BJ (cell line): ENCODE data around the gene SCN3A. TPM values are rescaled to one million over a fixed set of nuclear protein-coding genes. Genes with fewer than 3 reads are reported as not detected.

ENCODE experiments used
- CTCF ChIA-PET: fragments of 350-600 bp; formaldehyde crosslinking; extraction: SDS; loops from one replicate; lab custom pipeline; 2021; ENCODE audit warnings: antibody characterized with exemption, inconsistent platforms; lab: Yijun Ruan, JAX
- POLR2A ChIA-PET: fragments of 300-600 bp; sonication (Branson Sonifier 250); formaldehyde crosslinking; extraction: SDS; loops from one replicate; lab custom pipeline; 2021; ENCODE audit warnings: antibody characterized with exemption; lab: Charles Lee
- DNase-seq: peaks from one replicate; pipeline ENCODE4 v3.0.0-alpha.2; 2011; ENCODE audit warnings: low read depth
- H3K27me3 ChIP-seq: 2 replicates; pipeline ENCODE4 v1.6.0; 2011; ENCODE audit warnings: low read length; ENCODE audit not compliant: control insufficient read depth, insufficient read depth
- H3K36me3 ChIP-seq: 2 replicates; pipeline ENCODE4 v1.5.1; 2011; ENCODE audit warnings: low read length; ENCODE audit not compliant: control insufficient read depth, insufficient read depth
- H3K4me3 ChIP-seq: 2 replicates; pipeline ENCODE4 v1.5.1; 2011; ENCODE audit warnings: low read depth, mild to moderate bottlenecking, control low read depth, low read length
- polyA minus RNA-seq: library from RNA; depleted of rRNA, polyadenylated mRNA; stranded (reverse); fragments of >200 nt; gene quantifications from 2 replicates; pipeline ENCODE4 v1.2.3, GENCODE V29; 2011; rRNA and poly(A)+ RNA removed
- polyA plus RNA-seq: library from polyadenylated mRNA; depleted of rRNA; stranded (reverse); fragments of >200 nt; gene quantifications from 2 replicates; pipeline ENCODE4 v1.2.3, GENCODE V29; 2011; rRNA removed
- TF ChIP-seq, protein P1 (sequence below): IDR thresholded peaks from 2 replicates; pipeline ENCODE4 v1.5.1; 2011; ENCODE audit warnings: low read depth, mild to moderate bottlenecking, control low read depth, inconsistent platforms, low read length, moderate library complexity; ENCODE audit not compliant: insufficient read depth

SCN3A gene
- 0.78 and 1.2 TPM in 2 replicates for polyA plus RNA-seq
- 0.76 and 1.0 TPM in 2 replicates for polyA minus RNA-seq

DNA sequence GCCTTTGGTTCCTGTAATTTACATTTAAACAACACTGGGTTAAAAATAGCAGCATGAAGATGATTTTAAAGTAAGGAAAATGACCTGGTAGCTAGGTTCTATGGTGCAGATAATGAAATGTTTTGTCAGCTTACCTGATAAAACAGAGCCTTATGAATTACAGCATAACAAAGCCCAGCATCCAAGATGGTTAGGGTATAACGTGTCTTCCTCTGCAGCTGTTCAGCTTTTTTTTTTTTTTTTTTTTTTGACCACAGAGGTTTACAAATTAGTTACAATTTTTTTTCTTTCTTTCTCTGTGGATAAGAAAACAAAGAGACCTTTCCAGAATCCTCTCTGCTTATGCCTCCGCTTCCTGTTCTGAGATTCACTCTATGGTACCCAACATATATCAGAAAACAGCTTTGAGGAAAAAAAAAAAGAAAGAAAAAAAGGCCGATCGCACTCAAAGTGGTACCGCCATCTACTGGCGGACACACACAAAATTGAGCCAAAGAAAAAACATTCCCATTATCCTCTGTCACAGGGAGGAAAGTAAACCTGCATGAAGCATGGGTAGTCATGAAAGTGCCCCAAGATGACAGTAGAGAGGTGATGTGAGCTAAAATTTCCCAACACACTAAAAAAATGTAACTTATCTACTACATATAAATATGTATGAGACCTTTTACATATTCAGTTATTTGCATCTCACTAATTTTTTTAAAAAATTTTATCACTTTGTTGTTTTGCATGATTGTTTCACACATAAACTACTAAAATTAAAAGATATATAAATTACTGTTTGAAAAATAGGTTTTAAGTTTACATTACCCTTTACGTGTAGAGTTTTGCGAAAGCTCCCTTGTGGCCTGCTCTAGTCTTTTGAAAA, at the start of gene SCN3A:
TSS of gene SCN3A (minus strand) at position 362 of the 871 bp plus-strand sequence. CDS start 27,656 bp downstream, outside the sequence.
- no peak within 1 kb of the TSS for H3K4me3 ChIP-seq
- H3K27me3 ChIP-seq = no peaks in the 10 kb centered on the region
- DNase-seq = peak; percentile 7
- ChIA-PET POLR2A (interaction anchor here (0.6 kb wide), 1 partner anchor 189 kb away, joined by 5 read pairs; no protein-coding TSS in a partner anchor), CTCF (interaction anchor here (0.8 to 4.4 kb wide), 18 partner anchors 11 to 644 kb away, joined by 3 to 28 read pairs (median 4); no protein-coding TSS in a partner anchor)
- H3K36me3 ChIP-seq = no peaks in the 10 kb centered on the region
- TF ChIP-seq, protein P1, sequence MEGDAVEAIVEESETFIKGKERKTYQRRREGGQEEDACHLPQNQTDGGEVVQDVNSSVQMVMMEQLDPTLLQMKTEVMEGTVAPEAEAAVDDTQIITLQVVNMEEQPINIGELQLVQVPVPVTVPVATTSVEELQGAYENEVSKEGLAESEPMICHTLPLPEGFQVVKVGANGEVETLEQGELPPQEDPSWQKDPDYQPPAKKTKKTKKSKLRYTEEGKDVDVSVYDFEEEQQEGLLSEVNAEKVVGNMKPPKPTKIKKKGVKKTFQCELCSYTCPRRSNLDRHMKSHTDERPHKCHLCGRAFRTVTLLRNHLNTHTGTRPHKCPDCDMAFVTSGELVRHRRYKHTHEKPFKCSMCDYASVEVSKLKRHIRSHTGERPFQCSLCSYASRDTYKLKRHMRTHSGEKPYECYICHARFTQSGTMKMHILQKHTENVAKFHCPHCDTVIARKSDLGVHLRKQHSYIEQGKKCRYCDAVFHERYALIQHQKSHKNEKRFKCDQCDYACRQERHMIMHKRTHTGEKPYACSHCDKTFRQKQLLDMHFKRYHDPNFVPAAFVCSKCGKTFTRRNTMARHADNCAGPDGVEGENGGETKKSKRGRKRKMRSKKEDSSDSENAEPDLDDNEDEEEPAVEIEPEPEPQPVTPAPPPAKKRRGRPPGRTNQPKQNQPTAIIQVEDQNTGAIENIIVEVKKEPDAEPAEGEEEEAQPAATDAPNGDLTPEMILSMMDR = peak; percentile 78

DNA sequence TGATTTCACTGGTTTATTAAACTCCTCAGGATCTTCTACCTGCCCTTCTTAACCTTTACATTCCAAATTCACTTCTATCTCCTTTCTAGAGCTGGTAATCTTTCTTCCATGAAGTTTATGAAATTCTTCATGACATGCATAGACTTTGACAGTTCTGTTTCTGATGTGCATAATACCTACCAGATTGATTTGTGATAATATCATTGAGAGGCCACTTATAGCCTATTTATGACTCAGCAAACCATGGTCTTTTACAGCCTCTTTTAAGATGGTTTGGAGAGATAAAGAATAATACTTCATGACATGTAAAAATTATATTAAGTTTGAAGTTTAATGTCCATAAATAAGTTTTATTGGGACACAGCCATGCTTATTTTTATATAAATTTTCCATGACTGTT, 49.3 kb upstream of the SCN3A start:
- no peak for DNase-seq
- ChIA-PET POLR2A (no interaction called here), CTCF (no interaction called here)
- no peaks in the 10 kb centered on the region for H3K27me3 ChIP-seq
- H3K4me3 ChIP-seq = no peak overlapping the region
- TF ChIP-seq, protein P1 = no peak
- H3K36me3 ChIP-seq = no peaks in the 10 kb centered on the region

DNA sequence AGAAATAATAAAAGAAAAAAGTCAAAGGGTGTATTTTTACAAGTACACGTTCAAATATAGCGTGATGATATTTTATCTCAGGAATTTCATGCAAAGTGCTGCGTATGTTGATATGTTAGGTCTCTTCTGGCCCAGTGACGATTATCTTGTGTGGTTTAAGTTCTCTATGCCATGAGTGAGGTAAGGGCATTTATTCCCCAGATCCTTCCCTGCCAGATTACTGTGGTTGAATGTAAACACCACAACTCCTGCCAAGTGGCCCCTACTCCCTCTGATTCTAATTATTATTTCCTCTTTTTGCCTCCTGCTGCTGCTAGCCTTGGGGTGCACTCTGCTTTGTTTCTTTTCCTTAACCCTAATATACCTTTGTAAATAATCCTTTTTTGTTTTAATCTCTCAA, 47.5 kb upstream of the SCN3A start:
- TF ChIP-seq, protein P1 = no peak
- no peaks in the 10 kb centered on the region for H3K27me3 ChIP-seq
- no peaks in the 10 kb centered on the region for H3K36me3 ChIP-seq
- ChIA-PET POLR2A (no interaction called here), CTCF (no interaction called here)
- H3K4me3 ChIP-seq = no peak overlapping the region
- DNase-seq = no peak

DNA sequence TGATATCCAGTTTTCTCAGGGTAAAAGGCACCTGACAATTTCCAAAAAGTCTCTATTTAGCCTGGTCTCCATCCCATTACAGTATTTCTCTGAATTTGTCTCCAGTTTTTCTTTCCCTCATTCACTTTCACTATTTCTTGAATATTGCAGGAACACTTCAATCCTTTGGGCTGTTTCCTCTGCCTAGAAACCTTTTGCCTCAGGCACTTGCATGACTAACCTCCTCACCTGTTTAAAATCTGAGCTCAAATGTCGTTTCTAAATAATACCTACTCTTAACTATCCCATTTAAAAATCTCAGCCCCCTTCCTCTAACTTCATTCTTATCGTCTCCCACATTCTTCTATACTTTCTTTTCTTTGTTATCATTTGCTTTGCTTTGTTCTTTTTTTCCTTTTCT, 44.4 kb upstream of the SCN3A start:
- Histone ChIP-seq H3K27me3 (no peaks in the 10 kb centered on the region), H3K36me3 (no peaks in the 10 kb centered on the region), H3K4me3 (no peak overlapping the region)
- no peak for DNase-seq
- ChIA-PET POLR2A (no interaction called here), CTCF (interaction anchor here (1.1 kb wide), 1 partner anchor 9 kb away, joined by 3 read pairs; the partner anchor contains the start of gene SCN2A)
- TF ChIP-seq, protein P1 = no peak

DNA sequence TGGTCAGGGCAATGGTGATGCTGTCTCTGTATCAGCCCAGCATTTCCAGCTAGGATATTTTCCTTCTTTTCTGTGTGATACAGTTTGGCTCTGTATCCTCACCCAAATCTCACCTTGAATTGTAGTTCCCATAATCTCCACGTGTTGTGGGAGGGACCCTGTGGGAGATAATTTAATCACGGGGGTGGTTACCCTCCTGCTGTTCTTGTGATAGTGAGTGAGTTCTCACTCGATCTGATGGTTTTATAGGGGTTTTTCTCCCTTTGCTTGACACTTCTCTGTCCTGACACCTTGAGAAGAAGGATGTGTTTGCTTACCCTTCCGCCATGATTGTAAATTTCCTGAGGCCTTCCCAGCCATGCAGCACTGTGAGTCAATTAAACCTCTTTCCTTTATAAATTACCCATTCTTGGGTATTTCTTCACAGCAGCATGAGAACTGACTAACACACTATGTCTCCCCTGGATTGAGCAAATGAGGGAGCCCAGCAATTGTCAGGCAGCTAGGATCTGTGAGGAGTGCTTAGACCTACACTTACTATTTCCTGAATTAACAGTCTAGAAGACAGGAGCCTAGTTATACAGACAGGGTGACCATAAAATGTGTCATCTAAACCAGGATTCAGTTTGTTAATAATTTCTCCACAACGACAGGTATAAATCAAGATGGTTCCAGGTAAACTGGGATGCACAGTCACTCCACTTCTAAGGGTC, 41.4 kb upstream of the SCN3A start:
- no peak overlapping the region for H3K4me3 ChIP-seq
- ChIA-PET CTCF (interaction anchor here (1.5 kb wide), 1 partner anchor 26 kb away, joined by 3 read pairs; no protein-coding TSS in a partner anchor), POLR2A (no interaction called here)
- no peak for DNase-seq
- H3K27me3 ChIP-seq = no peaks in the 10 kb centered on the region
- TF ChIP-seq, protein P1 = no peak
- H3K36me3 ChIP-seq = no peaks in the 10 kb centered on the region
